Activated CD4-positive, CD25-positive, alpha-beta regulatory T cell (primary cell): ENCODE data around the gene EPB41L2.

Experiments
- DNase-seq, 4 experiments: peaks; one replicate each; lab custom pipeline; 2025; lab: John Stamatoyannopoulos, UW

Gene EPB41L2

GRCh38 chr6:130796313-130796905 is 266.6 kb downstream of the EPB41L2 start:
- DNase-seq, result no peak

GRCh38 chr6:130794738-130795137 is 268.3 kb downstream of the EPB41L2 start:
- DNase-seq, result no peak

GRCh38 chr6:130794010-130794697 is 268.9 kb downstream of the EPB41L2 start:
- DNase-seq, result no peak
